Measurements from ENCODE around the gene CLDN7. TPM values are rescaled to one million over a fixed set of nuclear protein-coding genes. Genes with fewer than 3 reads are reported as not detected.

Gene CLDN7
- total RNA-seq, 2 experiments from 2014 or later: 1.5 to 1.7 TPM

DNA sequence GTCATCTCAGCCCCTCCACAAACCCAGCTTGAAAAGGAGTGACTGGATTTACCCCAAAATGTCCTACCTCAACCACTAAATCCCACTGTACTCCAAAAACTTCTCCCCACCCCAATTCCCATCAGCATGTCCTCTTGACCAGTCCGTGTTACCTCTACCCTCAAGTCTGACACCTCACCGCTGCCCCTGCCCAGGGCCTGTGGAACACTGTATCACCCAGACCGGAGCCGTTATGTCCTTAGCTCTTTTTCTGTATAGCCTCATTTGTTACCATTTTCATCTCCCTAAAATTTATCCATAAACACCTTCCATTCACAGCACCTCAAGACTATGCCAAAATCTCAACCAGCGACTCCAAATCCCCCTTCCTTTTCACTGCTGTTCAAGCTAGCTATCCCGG, 25.5 kb downstream of the CLDN7 start:
- no peak for ATAC-seq
- TF ChIP-seq CTCF (IDR thresholded peaks at IDR 0.05): no peak
- intact Hi-C loops (cut with micrococcal nuclease): no loop called here
- no peak for DNase-seq
- Mint-ChIP-seq H3K27me3 (peaks cover 2% of the 10 kb centered on the region), H3K36me3 (ENCODE audit: low read depth) (peaks cover 35% of the 10 kb centered on the region), H3K4me1 (ENCODE audit: low read depth) (peaks cover 61% of the 10 kb centered on the region), H3K27ac (peak overlapping the region; percentile 97), H3K4me3 (peak overlapping the region; percentile 96), H3K9me3 (no peaks in the 10 kb centered on the region)
- ChIA-PET CTCF (interaction anchor here (0.8 to 7.2 kb wide), 3 partner anchors 17 to 113 kb away, joined by 3 to 41 read pairs (median 3); partner anchors contain the start of genes ACADVL and DLG4), POLR2A (interaction anchor here (1.6 to 15.6 kb wide), 4 partner anchors 13 to 46 kb away, joined by 3 to 261 read pairs (median 36); partner anchors contain the start of genes ACADVL, CTDNEP1, DLG4 and ELP5)

DNA sequence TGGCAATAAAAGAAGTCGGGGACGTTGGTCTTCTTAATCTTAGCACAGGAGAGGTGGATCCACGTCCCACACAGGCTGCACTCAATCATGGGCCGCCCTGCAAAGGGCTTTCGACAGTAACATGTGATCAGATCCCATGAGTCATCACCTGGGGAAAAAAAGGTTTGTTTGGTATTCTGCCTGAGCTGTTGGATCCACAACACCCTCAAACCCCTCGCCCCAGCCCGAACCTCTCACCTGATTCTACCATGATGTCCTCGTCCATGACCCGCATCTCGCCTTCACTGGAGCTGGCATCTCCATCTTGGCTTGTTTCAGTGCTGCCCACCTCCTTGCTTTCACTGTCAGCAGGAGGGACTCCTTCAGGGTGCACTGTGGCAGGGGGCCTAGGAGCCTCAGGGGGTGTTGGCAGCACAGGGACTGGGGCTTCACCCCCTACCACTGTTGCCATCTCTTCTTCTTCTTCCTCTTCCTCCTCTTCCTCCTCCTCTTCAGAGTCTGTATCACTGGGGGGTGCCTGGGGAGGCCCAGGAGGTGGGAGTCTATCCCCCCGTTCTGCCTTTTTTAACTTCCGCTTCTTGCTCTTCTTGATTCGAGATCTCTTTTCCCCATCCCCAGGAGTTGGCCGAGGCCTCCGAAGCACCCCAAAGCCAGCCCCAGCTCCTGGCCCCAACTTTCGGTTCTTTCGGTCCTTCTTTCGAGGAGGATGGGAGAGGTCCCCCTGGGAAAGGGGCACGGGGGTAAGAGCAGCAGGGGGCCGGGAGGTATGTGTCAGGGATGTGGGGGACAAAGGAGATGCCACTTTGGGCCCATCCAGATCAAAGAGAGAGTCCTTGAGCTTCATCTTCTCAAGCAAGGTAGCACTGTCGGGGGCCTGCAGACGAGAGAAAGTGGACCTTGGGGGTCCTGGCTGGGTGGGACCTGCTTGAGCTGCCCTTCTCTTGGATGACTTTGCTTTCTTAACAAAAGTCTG, 26.3 kb downstream of the CLDN7 start:
- peaks cover 37% of the 10 kb centered on the region for H3K36me3 Mint-ChIP-seq (ENCODE audit: low read depth)
- no peaks in the 10 kb centered on the region for H3K9me3 Mint-ChIP-seq
- ATAC-seq (no peak), DNase-seq (no peak)
- H3K27ac Mint-ChIP-seq: peak overlapping the region; percentile 53
- TF ChIP-seq CTCF (IDR thresholded peaks at IDR 0.05): no peak
- CTCF ChIA-PET: interaction anchor here (0.8 to 7.2 kb wide), 4 partner anchors 16 to 114 kb away, joined by 3 to 41 read pairs (median 12); partner anchors contain the start of genes ACADVL and DLG4
- POLR2A ChIA-PET: interaction anchor here (1.1 to 15.6 kb wide), 4 partner anchors 14 to 16 kb away, joined by 3 to 261 read pairs (median 36); partner anchors contain the start of genes ACADVL, CTDNEP1, DLG4 and ELP5
- H3K4me1 Mint-ChIP-seq (ENCODE audit: low read depth): peaks cover 55% of the 10 kb centered on the region
- intact Hi-C loops (cut with micrococcal nuclease): no loop called here
- peak overlapping the region; percentile 99 for H3K4me3 Mint-ChIP-seq
- H3K27me3 Mint-ChIP-seq: peaks cover 2% of the 10 kb centered on the region

DNA sequence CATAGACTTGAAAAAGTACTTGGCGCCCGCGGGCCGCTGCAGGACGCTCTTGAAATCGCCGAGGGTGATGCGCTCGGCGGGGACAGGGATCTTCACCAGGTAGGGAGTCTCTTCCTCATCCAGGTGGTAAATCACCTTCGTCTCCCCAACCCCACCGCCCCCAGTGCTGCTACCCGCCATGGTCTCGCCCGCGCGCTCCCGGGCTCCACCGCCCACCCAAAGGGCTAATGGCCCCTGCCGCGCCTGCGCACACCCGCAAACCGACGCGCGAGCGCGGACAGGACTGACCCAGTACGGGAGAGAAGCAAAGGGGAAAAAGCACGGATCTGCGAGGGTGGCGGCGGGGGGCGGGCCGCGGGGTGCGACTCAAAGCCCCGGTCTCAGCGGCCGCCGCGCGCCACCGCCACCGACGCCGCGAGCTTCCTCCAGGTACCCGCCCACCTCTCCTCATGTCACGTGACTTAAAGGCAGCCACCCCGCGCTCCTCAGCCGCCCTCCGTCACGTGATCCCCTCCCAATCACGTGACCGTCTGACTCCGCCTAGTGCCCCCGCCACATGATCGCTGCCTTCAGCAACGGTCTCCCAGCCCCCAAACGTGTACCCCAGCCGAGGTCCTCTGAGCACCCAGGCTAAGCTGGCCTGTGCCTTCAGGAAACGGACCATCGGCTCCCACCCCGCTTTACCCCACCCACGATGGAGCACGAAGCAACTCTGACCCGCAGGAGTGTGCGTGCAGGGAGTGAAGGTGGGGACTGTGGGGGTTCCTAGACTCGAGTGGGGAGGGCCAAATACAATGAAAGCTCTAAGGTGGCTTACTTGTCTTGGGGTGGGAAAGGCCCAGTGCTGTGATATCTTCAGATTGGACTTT, 28.0 kb downstream of the CLDN7 start, which contains the start of gene DVL2:
Gene DVL2 (minus strand): TSS at position 435 of the 869 bp plus-strand sequence. CDS start 255 bp downstream, at position 180.
- ATAC-seq (peak; percentile 48), DNase-seq (peak; percentile 98)
- Mint-ChIP-seq H3K27ac (peak within 1 kb of the TSS; percentile 96), H3K4me1 (ENCODE audit: low read depth) (peaks cover 44% of the 10 kb centered on the region), H3K4me3 (peak within 1 kb of the TSS; percentile 99), H3K27me3 (peaks cover 2% of the 10 kb centered on the region), H3K9me3 (no peaks in the 10 kb centered on the region), H3K36me3 (ENCODE audit: low read depth) (peaks cover 43% of the 10 kb centered on the region)
- intact Hi-C loops (cut with micrococcal nuclease): no loop called here
- ChIA-PET CTCF (interaction anchor here (1.0 to 4.3 kb wide), 3 partner anchors 14 to 188 kb away, joined by 4 to 22 read pairs (median 5); partner anchors contain the start of genes ACADVL and DLG4), POLR2A (interaction anchor here (0.8 to 15.6 kb wide), 9 partner anchors 9 to 252 kb away, joined by 3 to 261 read pairs (median 4); partner anchors contain the start of genes ACADVL, DLG4 and GABARAP)
- no peak for TF ChIP-seq CTCF (IDR thresholded peaks at IDR 0.05)

GRCh38 chr17:7233701-7234082, 28.6 kb downstream of the CLDN7 start:
- peak overlapping the region; percentile 96 for H3K27ac Mint-ChIP-seq
- H3K4me1 Mint-ChIP-seq (ENCODE audit: low read depth): peaks cover 46% of the 10 kb centered on the region
- POLR2A ChIA-PET: interaction anchor here (1.0 to 15.6 kb wide), 7 partner anchors 8 to 104 kb away, joined by 3 to 261 read pairs (median 4); partner anchors contain the start of genes ACADVL, DLG4 and GABARAP
- intact Hi-C loops (cut with micrococcal nuclease): no loop called here
- H3K9me3 Mint-ChIP-seq: no peaks in the 10 kb centered on the region
- TF ChIP-seq CTCF (IDR thresholded peaks at IDR 0.05): no peak
- peak overlapping the region; percentile 99 for H3K4me3 Mint-ChIP-seq
- peaks cover 2% of the 10 kb centered on the region for H3K27me3 Mint-ChIP-seq
- DNase-seq: no peak
- H3K36me3 Mint-ChIP-seq (ENCODE audit: low read depth): peaks cover 49% of the 10 kb centered on the region
- peak; percentile 15 for ATAC-seq
- CTCF ChIA-PET: interaction anchor here (1.0 to 4.3 kb wide), 3 partner anchors 13 to 188 kb away, joined by 4 to 22 read pairs (median 5); partner anchors contain the start of genes ACADVL and DLG4
